Measurements from ENCODE around the gene TLR10.

DNA sequence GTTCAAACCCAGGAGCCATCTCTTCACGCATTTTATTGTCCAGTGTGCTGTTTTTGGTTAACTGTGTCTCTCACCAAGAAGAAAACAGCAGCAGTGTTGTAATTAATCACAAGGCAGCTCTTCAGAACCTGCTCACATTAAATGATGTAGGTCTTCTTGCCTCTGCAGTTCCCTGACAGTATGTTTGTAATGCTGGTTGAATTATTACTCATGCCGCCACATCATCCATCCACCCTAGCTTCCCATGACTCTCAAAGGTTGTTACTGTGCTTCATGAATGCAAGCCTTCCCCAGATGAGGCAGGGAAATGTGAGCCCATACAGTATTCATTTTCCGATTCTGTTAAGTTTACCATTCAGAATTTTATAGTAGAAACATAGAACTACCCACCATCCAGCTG lies 17.4 kb downstream of the TLR10 start:
- TF ChIP-seq, protein P1, sequence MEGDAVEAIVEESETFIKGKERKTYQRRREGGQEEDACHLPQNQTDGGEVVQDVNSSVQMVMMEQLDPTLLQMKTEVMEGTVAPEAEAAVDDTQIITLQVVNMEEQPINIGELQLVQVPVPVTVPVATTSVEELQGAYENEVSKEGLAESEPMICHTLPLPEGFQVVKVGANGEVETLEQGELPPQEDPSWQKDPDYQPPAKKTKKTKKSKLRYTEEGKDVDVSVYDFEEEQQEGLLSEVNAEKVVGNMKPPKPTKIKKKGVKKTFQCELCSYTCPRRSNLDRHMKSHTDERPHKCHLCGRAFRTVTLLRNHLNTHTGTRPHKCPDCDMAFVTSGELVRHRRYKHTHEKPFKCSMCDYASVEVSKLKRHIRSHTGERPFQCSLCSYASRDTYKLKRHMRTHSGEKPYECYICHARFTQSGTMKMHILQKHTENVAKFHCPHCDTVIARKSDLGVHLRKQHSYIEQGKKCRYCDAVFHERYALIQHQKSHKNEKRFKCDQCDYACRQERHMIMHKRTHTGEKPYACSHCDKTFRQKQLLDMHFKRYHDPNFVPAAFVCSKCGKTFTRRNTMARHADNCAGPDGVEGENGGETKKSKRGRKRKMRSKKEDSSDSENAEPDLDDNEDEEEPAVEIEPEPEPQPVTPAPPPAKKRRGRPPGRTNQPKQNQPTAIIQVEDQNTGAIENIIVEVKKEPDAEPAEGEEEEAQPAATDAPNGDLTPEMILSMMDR (IDR thresholded peaks at IDR 0.05 in 2 of 3, conservative IDR thresholded peaks at IDR 0.05 in 1 of 3; ENCODE audit: borderline replicate concordance in 1 of 3, insufficient read depth in 1 of 3, low read depth in 2 of 3, low read length in 2 of 3) = no peak
- TF ChIP-seq POLR2AphosphoS5 (IDR thresholded peaks at IDR 0.05; ENCODE audit: low read depth, low read length) = no peak
- TF ChIP-seq, protein P2, sequence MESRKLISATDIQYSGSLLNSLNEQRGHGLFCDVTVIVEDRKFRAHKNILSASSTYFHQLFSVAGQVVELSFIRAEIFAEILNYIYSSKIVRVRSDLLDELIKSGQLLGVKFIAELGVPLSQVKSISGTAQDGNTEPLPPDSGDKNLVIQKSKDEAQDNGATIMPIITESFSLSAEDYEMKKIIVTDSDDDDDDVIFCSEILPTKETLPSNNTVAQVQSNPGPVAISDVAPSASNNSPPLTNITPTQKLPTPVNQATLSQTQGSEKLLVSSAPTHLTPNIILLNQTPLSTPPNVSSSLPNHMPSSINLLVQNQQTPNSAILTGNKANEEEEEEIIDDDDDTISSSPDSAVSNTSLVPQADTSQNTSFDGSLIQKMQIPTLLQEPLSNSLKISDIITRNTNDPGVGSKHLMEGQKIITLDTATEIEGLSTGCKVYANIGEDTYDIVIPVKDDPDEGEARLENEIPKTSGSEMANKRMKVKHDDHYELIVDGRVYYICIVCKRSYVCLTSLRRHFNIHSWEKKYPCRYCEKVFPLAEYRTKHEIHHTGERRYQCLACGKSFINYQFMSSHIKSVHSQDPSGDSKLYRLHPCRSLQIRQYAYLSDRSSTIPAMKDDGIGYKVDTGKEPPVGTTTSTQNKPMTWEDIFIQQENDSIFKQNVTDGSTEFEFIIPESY (IDR thresholded peaks at IDR 0.05; ENCODE audit: extremely low read depth, insufficient replicate concordance, low read length) = no peak
- TF ChIP-seq, protein P3, sequence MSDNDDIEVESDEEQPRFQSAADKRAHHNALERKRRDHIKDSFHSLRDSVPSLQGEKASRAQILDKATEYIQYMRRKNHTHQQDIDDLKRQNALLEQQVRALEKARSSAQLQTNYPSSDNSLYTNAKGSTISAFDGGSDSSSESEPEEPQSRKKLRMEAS (IDR thresholded peaks at IDR 0.05) = no peak
- TF ChIP-seq, protein P4, sequence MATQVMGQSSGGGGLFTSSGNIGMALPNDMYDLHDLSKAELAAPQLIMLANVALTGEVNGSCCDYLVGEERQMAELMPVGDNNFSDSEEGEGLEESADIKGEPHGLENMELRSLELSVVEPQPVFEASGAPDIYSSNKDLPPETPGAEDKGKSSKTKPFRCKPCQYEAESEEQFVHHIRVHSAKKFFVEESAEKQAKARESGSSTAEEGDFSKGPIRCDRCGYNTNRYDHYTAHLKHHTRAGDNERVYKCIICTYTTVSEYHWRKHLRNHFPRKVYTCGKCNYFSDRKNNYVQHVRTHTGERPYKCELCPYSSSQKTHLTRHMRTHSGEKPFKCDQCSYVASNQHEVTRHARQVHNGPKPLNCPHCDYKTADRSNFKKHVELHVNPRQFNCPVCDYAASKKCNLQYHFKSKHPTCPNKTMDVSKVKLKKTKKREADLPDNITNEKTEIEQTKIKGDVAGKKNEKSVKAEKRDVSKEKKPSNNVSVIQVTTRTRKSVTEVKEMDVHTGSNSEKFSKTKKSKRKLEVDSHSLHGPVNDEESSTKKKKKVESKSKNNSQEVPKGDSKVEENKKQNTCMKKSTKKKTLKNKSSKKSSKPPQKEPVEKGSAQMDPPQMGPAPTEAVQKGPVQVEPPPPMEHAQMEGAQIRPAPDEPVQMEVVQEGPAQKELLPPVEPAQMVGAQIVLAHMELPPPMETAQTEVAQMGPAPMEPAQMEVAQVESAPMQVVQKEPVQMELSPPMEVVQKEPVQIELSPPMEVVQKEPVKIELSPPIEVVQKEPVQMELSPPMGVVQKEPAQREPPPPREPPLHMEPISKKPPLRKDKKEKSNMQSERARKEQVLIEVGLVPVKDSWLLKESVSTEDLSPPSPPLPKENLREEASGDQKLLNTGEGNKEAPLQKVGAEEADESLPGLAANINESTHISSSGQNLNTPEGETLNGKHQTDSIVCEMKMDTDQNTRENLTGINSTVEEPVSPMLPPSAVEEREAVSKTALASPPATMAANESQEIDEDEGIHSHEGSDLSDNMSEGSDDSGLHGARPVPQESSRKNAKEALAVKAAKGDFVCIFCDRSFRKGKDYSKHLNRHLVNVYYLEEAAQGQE (IDR thresholded peaks at IDR 0.05; ENCODE audit: low read depth) = no peak
